HEK293 (cell line): ENCODE results near the gene FRY.

Experiments
- ZNF510 ChIP-seq: fragments of 450-650 bp; formaldehyde crosslinking; IDR thresholded peaks from 2 replicates; pipeline ENCODE4 v1.5.1; 2018; ENCODE audit warnings: mild to moderate bottlenecking, missing genetic modification characterization, missing biosample characterization; ENCODE audit not compliant: insufficient replicate concordance
- ZNF621 ChIP-seq: fragments of 450-650 bp; formaldehyde crosslinking; IDR thresholded peaks from 2 replicates; pipeline ENCODE4 v1.5.1; 2017; ENCODE audit warnings: missing biosample characterization, missing genetic modification characterization

- TF ChIP-seq ZNF510 (tag by site-specific recombination) (no peak), ZNF621 (no peak)
These were observed 116.4 kb downstream of the FRY start for GRCh38 chr13:32147976-32148375.
